HG02642 (cell line): Measurements from ENCODE around the gene MED22.

ENCODE experiments used
- ATAC-seq: cut with Tn5 transposase; IDR thresholded peaks from one replicate; pipeline ENCODE4 v1.9.1; 2021; ENCODE audit warnings: mild to moderate bottlenecking; ENCODE audit not compliant: unreplicated experiment, poor library complexity

The MED22 gene

DNA sequence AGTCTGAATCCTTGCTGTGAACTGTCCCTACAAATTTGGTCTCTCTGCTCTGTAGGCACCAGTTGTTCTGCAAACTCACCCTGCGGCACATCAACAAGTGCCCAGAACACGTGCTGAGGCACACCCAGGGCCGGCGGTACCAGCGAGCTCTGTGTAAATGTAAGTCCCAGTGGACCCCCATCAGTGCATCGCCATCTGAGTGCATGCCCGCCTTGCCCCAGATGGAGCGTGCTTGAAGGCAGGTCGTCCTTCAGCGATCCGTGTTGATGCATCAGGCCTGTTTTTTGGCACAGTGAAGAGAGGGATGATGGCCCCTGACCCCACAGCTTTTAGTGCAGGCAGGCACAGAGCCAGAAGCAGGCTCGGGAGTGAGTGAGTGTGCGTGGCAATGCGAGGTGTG lies 9.7 kb upstream of the MED22 start:
- no peak for ATAC-seq

DNA sequence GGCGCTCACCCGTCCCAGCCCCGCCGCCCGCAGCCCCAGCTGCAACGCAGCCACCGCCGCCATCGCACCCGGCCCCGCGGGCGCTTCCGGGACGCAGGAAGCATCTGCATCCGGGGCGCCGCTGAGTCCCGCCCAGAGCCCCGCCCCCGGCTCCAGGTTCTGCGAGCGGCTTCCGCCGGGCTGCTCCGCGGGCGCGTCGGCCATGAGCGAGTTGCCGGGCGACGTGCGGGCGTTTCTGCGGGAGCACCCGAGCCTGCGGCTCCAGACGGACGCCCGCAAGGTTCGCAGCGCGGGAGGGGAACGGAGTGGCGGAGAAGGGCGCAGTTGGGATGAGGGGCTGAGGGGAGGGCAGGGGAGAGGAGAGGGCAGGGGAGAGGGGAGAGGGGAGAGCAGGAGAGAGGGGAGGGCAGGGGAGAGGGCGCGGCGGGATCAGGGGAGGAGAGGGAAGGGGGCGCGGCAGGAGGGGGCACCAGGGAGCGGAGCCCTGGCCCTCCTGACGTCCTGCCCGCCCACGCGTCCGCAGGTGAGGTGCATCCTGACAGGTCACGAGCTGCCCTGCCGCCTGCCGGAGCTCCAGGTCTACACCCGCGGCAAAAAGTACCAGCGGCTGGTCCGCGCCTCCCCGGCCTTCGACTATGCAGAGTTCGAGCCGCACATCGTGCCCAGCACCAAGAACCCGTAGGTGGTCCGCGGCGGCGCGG lies 8.6 kb upstream of the MED22 start, which contains the start of the genes SURF1 and SURF2:
Gene SURF1 (minus strand): TSS at position 97 of the 701 bp plus-strand sequence. CDS start 34 bp downstream, at position 63.
Gene SURF2 (plus strand): TSS at position 160 of the 701 bp plus-strand sequence. CDS start 43 bp downstream, at position 203.
- peak; percentile 63 for ATAC-seq

DNA sequence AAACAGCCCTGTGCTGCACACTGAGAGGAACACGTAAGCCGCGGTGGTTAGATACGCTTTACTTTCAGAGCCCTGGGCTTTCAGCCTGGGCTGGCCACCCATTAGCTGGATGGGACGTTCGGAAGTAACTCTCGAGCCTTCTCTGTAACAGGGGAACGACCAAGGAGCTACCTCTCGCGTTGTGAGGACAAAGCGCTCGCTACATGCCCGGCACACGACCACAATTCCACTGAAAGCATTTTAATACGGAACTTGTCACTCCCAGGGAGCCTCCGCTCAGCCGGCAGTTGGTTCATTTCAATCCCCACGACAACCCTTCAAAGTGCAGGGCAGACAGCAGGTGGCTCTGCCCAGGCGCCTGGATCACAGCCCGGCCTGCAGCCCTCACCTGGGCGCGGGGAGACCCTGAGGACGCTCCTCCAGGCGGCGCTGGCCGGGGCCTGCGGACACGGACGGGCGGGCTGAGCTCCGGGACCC lies 8.0 kb upstream of the MED22 start:
- peak; percentile 29 for ATAC-seq

DNA sequence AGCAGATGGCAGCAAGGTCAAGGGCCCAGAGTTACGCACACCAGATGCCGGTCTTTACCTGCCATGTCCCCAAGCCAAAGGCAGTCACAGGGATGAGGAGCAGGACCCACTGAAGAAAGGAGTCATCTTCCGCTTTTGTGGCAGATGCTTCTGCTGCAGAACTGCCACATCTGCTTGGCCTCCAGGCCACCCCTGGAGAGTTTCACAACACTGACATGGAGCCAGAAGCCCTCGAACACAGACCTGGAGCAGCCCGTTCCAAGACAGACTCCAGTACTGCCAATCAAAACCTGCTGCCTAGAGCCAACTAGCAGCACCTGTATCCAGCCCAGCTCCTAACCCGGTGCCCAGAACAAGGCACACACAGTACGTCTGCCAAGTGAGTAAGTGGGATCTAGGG lies 6.8 kb upstream of the MED22 start:
- ATAC-seq = no peak

DNA sequence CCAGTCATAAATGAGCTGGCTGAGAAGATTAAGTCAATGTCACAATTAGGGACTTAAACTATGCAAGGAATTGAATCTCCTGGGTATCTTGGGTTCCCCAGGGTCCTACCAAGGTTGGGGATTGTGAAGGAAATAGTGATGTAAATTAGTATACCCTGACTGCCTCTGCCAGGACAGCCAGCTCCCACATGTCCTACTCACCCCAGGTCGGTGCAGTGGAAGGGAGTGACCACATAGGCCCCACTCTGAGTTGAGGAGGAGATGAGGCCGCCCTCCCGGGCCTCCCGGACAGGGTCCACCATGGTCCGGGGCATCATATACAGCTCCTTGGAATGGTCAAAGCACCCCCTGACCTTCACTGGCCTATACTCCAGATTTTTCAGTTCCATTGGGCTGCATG lies 5.6 kb upstream of the MED22 start:
- no peak for ATAC-seq

DNA sequence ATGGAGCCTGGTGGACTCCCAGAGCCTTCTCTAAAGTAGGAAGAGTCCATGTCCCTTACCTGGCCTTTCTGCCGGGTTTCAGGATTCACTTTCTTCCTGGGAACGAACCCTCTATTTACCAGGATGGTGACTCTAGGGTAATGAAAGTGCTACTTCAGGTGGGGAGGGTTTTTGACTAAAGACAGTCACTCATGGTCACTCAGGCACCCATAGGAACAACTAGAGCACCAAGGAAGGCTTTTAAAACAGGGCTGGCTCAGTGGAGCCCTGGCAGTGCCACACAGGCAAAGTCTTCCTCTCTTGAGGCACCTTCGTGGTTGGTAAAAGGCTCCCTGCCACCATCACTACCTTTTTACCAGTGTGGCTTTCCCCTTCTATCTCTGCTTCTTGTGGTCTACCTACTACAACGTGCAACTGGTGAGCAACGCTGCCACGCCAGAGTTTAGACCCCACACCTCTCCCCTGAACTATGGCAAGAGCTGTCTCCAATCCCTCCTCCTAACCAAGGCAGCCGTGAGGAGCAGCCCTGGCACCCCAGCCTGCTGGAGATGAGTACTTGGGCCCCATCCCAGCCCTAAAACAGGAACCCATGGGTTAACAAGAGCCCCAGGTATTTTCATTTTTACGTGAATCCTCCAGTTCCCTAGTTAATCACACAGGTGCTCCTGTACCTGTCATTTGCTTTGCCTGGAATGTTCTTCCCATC lies 4.9 kb upstream of the MED22 start:
- ATAC-seq = no peak

DNA sequence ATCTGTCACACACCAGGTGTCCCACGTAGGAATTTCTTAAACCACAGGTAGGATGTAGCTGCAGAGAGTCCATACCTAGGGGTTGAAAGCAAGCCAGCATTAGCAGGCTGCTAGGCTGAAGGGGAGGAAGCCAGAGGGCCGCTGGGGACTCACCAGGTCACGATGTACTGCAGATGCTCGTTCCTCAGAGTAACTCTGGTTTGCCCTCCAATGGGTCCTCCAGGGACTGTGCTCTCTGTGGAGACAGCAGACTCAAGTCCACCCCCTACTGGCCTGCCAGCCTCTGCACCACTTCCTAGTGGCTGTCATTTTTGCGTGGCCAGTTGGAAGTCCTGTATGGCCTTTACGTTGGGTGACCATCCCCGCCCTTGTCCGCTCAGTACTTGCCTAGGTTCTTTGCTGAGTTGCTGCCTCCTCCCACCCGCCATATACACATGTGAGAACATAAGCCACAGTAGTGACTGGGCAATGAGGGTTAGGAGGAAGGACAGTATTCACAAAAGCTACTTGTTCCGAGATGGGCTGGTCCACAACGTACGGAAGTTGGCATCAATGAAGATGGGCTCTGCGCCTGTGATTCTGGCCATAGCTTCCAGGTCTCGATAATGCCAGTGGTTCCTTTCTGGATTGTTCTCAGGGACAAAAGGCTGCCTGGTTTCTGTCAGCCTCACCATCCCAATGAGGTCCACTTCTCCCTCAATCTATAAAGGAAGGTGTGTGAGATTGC lies 4.1 kb upstream of the MED22 start:
- ATAC-seq = no peak

DNA sequence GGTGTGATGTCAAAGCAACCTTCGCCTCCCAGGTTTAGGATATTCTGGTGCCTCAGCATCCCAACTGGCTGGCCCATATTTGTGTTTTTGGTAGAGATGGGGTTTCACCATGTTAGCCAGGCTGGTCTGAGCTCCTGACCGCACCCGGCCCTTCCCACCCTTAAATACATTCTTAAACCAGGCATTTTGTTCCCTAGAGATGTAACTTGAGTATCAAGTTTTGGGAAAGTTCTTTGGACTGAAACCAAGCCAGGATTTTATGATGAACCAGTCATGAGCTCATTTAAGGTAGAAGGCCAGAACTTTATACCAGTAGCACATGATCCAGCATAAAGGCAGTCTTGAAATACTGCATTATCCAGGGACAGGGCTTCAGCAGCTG lies 3.6 kb upstream of the MED22 start:
- no peak for ATAC-seq

DNA sequence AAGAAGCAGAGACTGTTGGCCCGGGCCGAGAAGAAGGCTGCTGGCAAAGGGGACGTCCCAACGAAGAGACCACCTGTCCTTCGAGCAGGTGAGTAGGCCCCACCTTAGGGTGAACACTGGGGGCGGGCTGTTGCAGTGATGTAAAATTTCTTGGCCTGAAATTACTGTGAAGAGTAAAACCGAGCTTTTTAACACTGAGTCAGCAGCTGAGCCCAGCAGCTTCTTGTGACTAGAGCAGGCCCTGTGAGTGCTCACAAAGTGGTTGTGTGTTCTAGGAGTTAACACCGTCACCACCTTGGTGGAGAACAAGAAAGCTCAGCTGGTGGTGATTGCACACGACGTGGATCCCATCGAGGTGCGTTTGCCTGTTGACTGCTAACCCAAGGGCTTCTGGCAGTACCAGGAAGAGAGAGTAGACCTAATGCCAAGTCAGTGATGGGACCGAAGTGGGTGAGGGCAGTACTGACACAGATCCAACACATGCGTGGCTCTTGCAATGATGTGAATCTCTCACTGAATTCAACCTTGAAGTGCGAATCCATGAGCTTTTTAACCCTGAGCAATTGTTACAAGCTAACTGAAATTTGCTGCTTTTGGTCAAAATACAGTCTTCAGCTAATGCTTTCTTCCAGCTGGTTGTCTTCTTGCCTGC lies 2.2 kb upstream of the MED22 start:
- ATAC-seq = no peak

DNA sequence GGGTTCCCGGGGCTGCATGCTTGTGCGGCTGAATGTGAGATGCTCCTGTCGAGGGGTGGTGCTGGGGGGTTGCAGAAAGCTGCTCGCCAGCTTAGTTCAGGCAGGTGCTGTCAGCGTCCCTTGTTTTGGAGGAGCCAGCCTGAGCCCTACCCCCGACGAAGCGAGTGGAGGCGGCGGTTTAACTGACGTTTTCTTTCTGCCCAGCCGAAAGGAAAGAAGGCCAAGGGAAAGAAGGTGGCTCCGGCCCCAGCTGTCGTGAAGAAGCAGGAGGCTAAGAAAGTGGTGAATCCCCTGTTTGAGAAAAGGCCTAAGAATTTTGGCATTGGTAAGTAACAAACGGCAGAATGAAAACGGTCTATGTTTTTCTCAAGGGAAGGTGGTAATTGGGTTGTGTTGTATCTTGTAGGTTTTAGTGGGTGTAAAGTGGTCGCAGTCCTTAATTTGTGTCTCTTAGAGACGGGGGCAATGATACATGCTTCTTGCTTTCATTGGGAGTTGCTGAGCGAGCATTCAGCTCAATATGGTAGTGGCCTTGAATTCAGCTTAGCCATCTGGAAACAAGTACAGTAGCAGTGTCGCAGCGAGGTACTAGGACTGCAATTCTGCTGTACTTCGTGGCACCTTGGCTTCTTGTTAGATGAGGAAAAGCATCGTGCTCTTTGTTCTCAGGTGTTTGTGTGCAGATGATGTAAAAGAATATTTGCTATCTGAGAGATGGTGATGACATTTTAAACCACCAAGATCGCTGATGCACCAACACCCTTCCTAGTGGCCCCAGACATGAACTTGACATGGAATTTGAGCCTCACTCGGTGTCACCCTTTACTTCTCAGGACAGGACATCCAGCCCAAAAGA lies 1.0 kb upstream of the MED22 start:
- ATAC-seq = no peak

DNA sequence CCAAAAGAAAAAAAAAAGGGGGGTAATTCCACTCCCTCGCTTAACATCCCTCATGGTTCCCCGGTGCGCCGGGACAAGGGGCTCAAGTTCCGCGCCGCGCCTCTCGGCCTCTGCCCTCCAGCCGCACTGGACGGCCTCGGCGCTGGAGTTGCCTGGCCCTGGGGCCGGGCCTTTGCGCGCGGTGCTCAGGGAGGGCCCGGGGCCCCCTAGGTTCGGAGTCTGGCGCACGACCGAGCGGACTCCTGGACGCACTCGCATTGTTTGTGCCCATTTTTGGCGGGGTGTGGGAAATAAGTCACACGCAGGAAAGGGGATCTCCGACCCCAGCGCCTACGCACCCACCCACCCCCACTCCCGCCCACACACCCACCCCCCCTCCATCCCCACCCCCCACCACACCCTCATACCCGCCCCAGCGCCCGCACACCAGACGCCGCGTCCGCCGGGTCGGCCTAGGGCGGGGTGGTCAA lies 381 bp downstream of the MED22 start:
- ATAC-seq = peak; percentile 49

DNA sequence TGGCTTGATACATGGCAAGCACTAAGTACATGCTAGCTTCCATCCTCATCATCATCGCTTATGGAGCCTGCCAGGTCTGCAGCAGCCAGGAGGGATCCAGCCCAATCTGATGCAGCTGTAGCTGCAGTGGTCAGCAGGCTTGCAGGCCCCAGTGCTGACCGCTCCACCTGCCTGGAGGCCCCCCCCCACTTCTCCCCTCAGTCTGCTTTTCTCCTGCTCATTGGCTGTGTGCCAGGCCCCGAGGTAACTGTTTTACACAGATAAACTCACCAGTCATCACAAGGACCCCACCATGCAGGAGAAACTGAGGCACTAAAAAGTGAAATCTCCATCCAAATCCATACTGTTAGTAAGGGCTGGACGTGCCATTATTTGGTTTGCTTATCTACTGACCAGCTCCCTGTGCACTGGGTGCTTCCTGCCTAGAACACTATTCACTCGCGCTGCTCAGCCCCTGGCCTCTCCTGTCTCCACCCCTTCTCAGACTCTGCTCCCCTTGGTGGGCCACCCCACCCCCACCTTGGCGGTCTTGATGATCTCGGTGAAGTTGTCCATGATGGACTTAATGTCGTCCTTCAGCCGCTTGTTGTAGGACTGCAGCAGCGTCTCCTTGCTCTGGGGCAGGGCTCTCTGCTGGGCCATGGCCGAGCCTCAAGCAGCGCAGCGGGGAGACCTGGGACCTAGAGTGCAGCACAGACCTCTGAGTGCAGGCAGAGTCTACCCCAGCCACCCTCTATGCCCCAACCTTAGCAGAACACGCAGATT lies 1.7 kb downstream of the MED22 start:
- ATAC-seq = no peak

DNA sequence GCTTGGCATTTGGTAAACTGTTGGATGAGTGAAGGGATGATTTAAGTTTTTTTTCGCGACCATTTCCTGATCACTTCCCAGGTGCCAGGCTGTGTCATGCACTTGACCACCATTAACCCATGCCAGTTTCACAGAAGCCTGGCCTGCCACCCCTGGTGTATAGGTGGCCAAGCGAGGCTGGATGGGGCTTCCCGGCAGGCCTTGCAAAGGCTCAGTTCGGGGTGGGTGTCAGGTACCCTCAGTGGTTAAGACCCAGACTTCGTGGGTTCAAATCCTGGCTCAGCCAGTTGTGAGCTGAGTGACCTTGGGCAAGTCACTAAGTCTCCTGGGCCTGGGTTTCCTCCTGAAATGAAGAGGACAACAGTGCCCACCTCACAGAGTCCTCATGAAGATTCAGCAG lies 2.3 kb downstream of the MED22 start:
- no peak for ATAC-seq

DNA sequence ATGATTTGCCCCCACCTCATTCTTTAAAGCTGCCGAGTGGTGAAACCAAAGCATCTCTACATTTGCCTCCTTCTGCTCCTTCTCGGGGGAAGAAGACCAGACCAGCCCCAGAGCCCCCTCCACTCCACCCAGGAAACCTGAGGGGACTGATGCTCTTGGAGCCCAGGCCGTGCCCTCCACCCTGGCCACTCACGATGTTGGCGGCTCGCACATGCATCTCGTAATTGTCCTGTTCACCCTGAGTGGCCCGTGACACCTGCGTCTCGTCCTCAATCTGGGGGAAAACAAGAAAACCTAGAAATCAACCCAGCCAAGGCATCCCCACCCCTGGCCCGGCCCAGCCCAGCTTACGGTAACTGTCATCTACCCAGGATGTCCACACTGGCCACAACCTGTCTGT lies 3.0 kb downstream of the MED22 start:
- no peak for ATAC-seq

DNA sequence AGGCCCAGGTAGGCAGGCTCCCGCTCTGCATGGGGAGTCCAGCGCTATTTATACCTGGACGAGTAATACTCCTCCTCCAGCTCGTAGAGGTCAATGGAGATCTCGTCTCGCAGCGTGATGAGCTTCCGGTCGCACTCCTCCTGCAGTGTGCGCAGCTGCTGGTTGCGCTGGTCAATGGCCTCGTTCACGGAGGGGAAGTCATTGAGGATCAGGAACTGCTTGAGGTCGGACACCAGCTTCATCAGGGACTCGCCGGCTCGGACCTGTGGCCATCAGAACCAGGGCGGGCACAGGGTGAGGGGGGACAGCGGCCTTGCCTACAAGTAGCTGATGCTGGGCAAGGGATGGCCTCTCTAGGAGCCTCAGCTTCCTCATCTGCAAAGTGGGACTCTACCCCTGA lies 3.9 kb downstream of the MED22 start:
- no peak for ATAC-seq

DNA sequence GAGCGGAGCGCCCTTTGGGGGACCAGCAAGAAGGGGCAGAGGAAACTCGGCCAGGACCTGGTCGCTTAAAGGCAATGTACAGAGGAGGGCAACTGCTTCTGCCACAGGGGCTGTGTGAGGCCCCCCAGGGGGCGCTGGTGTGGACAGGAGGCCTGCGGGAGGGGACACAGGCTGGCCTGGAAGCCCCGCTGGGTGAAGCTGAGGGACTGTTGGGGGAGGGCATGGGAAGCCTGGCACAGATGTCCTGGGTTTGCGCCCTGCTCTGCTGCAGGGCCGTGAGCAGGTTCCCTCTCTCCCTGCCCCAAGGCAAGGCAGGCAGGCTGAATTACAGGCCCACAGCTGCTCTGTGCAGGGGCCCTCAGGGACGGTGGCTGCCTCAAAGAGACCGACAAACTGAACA lies 5.4 kb downstream of the MED22 start:
- ATAC-seq = no peak

DNA sequence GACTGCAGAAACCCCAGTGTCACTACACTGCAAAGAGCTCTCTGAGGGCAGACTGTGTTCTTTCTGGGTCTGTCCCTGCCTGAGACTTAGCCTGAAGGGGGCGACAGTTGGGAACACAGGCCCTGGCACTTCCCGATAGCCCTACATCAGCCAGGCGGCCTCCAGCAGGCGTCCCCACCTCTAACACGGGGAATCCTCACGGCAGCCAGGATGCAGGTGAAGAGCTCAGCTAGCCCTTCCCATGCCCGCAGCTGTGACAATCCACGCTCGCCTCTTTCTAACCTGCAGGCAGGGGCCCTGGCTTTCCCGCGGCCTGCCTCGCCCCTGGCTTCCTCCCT lies 5.9 kb downstream of the MED22 start:
- ATAC-seq = no peak

DNA sequence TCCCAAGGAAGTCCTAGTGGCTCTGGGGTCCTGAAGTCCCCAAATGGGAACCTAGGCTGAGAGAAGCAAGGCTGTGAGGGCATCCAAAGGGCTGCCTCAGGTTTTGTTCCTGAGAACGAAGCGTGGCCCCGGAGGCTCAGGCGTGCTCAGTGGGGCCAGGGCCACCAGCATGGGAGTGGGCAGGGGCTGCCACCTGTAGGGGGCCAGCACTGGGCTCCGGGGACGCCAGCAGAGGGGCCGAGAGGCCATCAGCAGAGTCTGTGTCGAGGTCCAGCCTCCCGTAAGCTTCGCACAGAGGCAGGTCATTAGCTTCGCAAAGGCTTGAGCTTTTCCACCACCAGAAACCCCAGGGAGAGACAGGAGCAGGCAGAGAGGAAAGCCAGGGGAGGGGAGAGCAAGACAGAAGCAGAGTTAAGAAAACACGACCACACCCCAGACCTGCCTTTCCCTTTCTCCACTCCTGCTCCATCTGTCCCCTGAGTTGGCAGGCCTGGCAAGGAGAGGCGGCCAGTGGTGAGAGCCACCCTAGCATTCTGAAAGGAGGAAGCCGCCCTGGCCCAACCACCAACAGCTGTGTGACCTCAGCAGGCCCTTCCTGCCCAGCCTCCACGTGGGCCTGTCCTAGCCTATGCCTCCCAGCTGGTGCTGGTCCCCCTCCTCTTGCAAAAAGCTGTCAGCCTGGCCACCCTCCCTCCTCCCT lies 6.4 kb downstream of the MED22 start:
- ATAC-seq = no peak
